Measurements from ENCODE around the gene MUC5AC. TPM values are rescaled to one million over a fixed set of nuclear protein-coding genes. Genes with fewer than 3 reads are reported as not detected.
"Not testable (repeated sequence)": the region's sequence is repeated elsewhere in the genome, so short reads cannot be mapped to it uniquely, and the experiment has no call there.

The MUC5AC gene
- total RNA-seq, 1 donor from 2014 or later: not detected

DNA sequence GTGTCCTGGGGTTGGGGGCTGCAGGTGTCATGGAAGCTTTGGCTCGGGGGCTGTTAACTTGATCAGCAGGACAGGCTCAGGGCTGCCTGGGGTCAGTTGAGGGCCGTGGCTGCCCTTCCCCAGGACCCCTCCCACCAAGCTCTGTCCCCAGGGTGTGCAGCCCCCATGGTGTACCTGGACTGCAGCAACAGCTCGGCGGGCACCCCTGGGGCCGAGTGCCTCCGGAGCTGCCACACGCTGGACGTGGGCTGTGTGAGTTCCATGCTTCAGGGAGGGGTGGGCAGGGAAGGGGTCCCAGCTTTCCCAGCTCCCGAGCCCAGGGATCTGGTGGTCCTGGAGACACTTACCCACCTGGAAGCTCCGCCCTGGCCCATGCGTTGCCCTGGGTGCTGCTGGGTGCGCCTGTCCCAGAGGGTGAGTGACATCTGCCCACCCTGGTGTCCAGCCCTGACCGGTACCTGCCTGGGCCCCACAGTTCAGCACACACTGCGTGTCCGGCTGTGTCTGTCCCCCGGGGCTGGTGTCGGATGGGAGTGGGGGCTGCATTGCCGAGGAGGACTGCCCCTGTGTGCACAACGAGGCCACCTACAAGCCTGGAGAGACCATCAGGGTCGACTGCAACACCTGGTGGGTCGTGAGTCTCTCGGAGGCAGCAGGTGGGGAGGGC lies 76.4 kb downstream of the MUC5AC start:
- intact Hi-C loops (cut with micrococcal nuclease): no loop called here

DNA sequence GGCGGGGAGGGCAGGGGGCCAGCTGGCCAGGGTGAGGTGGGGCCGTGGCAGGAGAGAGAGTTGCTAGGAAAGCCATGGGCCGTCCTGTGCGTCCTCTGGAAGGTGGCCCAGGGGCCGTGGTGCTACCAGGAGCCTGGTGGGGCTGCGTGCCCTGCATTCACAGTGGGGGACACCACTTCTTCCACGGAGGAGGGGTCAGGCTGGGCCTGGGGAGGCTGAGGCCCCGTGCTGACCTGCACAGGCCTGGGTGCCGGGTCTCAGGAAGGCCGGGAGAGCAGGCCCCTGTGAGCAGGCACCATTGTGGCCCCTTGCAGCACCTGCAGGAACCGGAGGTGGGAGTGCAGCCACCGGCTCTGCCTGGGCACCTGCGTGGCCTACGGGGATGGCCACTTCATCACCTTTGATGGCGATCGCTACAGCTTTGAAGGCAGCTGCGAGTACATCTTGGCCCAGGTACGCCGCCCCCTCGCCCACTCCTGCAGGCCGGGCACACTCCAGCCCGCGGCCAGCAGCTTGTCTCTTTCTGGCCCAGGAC lies 77.1 kb downstream of the MUC5AC start:
- intact Hi-C loops (cut with micrococcal nuclease): no loop called here

DNA sequence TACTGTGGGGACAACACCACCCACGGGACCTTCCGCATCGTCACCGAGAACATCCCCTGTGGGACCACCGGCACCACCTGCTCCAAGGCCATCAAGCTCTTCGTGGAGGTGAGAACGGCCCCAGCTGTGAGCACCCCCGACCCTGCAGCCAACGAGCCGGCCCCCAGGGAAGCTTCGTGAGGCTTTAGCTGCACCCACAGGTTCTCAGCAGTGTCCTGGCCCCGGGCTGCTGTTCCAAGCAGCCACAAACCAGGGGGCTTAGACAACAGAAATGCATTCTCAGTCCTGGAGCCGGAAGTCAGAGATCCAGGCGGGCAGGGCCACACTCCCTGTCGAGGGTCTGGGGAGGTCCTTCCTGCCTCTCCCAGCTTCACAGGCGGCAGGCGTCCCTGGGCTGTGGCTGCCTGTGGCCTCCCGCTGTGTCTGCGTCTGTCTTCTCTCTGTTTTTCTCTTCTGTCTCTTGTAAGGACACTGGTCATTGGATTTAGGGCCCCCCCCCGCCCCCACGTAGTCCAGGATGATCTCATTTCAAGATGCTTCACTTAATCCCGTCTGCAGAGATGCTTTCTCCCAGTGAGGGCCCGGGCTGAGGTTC lies 77.7 kb downstream of the MUC5AC start:
- intact Hi-C loops (cut with micrococcal nuclease): no loop called here

DNA sequence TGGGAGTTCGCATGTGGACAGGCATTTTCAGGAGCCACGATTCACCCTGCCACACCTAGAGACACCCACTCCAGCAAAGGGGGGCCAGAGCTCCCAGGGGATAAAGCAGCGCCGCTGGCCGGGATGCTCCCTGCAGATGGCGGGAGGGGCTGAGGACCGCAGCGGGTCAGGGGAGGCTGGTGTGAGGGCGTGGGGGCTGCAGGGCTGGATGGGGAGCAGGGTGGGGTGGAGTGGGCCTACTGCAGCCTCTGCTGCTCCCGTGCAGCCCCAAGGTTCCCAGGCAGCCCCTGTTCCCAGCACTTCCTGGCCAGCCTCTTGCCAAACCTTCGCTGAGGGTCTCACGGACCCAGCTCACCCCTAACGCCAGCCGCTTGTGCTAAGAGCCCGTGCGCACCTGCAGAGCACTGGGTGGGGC lies 78.2 kb downstream of the MUC5AC start:
- intact Hi-C loops (cut with micrococcal nuclease): no loop called here

DNA sequence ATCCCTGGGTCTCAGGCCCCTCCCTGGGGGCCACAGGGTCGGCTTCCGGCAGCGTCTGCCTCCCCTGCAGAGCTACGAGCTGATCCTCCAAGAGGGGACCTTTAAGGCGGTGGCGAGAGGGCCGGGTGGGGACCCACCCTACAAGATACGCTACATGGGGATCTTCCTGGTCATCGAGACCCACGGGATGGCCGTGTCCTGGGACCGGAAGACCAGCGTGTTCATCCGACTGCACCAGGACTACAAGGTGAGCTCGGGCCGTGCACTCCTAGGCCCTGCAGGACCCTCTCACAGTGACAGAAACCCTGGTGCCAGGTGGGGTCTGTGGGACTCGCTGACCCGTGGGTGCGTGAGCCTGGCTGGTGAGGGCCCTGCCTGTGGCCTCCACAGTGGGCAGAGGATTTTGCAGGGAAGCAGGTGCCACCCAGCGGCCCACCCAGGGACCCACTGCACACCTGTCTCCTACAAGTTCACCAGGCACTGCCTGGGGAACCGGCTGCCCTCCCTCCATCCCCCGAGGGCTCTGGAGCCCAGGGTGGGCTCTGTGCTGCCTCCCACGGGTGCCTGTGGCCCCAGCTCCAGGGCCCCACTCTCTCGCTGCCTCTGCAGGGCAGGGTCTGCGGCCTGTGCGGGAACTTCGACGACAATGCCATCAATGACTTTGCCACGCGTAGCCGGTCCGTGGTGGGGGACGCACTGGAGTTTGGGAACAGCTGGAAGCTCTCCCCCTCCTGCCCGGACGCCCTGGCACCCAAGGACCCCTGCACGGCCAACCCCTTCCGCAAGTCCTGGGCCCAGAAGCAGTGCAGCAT lies 78.8 kb downstream of the MUC5AC start:
- intact Hi-C loops (cut with micrococcal nuclease): no loop called here

DNA sequence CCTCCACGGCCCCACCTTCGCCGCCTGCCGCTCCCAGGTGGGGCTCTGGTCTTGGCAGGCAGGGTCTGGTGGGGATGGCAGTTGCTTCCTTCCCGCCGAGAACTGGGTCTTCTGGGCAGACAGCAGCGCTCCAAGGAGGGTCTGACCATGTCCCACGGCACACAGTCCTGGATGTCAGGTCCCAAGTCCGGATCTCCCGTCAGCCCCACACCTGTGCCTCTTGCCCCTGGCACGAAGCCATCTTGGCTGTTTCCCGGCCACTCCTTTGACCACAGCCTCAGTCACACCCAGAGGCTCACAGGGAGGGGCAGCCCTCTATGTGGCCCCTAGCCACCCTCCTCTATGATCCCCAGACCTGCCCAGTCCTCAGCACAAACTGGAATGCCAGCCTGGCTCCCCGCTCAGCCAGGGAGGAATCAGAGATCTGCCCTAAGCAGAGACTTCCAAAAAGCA lies 79.4 kb downstream of the MUC5AC start:
- intact Hi-C loops (cut with micrococcal nuclease): no loop called here

DNA sequence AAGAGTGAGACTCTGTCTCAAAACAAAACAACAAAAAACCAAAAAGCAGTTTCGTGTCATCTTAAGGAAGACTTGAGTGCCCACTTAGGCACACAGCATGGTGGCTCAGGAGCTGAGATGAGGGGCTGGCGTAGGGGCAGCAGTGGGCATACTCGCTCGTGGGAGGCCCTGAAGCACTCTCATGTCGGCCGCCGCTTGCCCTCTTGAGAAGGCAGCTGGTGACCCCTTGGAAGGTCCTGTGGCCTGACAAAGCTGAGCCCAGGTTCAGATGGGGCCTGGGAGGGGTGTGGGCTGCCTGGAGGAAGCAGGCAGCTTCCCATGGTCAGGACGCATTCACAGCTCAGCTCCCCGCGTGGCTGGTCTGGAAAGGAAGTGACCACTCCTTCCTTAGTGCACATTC lies 80.1 kb downstream of the MUC5AC start:
- intact Hi-C loops (cut with micrococcal nuclease): no loop called here

DNA sequence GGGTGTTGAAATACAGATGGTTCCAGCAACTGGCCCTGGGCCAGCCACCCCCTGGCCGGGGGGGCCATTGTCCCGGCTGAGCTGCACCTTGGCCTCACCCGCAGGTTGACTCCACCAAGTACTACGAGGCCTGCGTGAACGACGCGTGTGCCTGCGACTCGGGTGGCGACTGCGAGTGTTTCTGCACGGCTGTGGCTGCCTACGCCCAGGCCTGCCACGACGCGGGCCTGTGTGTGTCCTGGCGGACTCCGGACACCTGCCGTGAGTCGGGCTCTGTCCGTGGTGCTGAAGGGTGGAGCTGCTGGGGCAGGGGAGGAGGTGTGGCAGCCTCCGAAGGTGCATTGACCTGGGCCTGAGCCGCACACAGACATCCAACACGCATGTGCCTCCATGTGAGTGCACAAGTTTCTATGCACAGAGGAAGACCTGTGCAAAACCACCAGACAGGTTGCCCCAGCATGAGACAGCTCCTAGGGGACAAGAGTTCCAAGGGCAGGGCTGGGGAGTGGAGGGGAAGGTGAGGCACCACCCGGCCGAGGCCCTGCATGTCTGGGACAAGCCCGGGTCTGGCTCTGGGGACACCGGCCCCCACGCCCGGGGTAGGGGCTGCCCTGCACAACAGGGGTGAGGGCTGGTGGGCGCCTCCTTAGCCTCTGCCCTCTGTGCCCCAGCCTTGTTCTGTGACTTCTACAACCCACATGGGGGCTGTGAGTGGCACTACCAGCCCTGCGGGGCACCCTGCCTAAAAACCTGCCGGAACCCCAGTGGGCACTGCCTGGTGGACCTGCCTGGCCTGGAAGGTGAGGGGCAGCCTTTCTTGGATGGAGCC lies 81.2 kb downstream of the MUC5AC start:
- intact Hi-C loops (cut with micrococcal nuclease): no loop called here

DNA sequence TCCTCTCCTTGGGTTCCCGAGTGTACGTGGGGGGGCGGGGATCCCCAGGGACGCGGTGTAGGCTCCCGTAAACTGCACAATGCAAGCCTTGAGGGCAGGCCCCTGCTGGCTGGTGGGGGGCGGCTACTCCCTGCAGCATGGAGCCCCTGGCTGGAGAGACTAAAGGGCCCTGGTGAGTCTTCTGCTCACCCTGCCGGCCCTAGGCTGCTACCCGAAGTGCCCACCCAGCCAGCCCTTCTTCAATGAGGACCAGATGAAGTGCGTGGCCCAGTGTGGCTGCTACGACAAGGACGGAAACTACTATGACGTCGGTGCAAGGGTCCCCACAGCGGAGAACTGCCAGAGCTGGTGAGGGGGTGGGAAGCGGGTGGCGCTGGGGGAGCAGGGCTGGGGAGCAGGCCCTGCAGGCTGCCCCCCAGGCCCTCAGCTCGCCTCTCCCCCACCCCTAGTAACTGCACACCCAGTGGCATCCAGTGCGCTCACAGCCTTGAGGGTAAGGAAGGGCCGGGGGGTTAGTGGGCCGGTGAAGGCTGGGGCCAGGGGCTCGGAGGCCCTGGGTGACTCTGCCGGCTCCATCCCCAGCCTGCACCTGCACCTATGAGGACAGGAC lies 81.9 kb downstream of the MUC5AC start:
- intact Hi-C loops (cut with micrococcal nuclease): no loop called here

DNA sequence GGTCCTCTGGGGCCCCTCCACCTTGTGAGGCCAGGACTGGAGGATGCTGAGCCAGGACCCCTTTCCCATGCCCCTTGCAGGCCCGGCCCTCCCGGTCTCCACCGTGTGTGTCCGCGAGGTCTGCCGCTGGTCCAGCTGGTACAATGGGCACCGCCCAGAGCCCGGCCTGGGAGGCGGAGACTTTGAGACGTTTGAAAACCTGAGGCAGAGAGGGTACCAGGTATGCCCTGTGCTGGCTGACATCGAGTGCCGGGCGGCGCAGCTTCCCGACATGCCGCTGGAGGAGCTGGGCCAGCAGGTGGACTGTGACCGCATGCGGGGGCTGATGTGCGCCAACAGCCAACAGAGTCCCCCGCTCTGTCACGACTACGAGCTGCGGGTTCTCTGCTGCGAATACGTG lies 83.0 kb downstream of the MUC5AC start:
- intact Hi-C loops (cut with micrococcal nuclease): no loop called here

DNA sequence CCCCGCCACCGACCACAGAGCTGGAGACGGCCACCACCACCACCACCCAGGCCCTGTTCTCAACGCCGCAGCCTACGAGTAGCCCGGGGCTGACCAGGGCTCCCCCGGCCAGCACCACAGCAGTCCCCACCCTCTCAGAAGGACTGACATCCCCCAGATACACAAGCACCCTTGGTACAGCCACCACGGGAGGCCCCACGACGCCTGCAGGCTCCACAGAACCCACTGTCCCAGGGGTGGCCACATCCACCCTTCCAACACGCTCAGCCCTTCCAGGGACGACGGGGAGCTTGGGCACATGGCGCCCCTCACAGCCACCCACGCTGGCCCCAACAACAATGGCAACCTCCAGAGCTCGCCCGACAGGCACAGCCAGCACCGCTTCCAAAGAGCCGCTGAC lies 84.0 kb downstream of the MUC5AC start:
- intact Hi-C loops (cut with micrococcal nuclease): no loop called here

DNA sequence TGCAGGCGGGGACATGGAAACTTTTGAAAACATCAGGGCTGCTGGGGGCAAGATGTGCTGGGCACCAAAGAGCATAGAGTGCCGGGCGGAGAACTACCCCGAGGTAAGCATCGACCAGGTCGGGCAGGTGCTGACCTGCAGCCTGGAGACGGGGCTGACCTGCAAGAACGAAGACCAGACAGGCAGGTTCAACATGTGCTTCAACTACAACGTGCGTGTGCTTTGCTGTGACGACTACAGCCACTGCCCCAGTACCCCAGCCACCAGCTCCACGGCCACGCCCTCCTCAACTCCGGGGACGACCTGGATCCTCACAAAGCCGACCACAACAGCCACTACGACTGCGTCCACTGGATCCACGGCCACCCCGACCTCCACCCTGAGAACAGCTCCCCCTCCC lies 84.5 kb downstream of the MUC5AC start:
- intact Hi-C loops (cut with micrococcal nuclease): no loop called here

DNA sequence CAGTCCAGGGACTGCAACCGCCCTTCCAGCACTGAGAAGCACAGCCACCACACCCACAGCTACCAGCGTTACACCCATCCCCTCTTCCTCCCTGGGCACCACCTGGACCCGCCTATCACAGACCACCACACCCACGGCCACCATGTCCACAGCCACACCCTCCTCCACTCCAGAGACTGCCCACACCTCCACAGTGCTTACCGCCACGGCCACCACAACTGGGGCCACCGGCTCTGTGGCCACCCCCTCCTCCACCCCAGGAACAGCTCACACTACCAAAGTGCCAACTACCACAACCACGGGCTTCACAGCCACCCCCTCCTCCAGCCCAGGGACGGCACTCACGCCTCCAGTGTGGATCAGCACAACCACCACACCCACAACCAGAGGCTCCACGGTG lies 85.0 kb downstream of the MUC5AC start:
- intact Hi-C loops (cut with micrococcal nuclease): not testable (repeated sequence)

DNA sequence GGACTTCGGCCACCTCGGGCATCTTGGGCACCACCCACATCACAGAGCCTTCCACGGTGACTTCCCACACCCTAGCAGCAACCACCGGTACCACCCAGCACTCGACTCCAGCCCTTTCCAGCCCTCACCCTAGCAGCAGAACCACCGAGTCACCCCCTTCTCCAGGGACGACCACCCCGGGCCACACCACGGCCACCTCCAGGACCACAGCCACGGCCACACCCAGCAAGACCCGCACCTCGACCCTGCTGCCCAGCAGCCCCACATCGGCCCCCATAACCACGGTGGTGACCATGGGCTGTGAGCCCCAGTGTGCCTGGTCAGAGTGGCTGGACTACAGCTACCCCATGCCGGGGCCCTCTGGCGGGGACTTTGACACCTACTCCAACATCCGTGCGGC lies 85.8 kb downstream of the MUC5AC start:
- intact Hi-C loops (cut with micrococcal nuclease): not testable (repeated sequence)

DNA sequence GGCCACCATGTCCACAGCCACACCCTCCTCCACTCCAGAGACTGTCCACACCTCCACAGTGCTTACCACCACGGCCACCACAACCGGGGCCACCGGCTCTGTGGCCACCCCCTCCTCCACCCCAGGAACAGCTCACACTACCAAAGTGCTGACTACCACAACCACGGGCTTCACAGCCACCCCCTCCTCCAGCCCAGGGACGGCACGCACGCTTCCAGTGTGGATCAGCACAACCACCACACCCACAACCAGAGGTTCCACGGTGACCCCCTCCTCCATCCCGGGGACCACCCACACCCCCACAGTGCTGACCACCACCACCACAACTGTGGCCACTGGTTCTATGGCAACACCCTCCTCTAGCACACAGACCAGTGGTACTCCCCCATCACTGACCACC lies 86.8 kb downstream of the MUC5AC start:
- intact Hi-C loops (cut with micrococcal nuclease): not testable (repeated sequence)

DNA sequence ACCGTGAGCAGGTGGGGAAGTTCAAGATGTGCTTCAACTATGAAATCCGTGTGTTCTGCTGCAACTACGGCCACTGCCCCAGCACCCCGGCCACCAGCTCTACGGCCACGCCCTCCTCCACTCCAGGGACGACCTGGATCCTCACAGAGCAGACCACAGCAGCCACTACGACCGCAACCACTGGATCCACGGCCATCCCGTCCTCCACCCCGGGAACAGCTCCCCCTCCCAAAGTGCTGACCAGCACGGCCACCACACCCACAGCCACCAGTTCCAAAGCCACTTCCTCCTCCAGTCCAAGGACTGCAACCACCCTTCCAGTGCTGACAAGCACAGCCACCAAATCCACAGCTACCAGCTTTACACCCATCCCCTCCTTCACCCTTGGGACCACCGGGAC lies 88.0 kb downstream of the MUC5AC start:
- intact Hi-C loops (cut with micrococcal nuclease): not testable (repeated sequence)

DNA sequence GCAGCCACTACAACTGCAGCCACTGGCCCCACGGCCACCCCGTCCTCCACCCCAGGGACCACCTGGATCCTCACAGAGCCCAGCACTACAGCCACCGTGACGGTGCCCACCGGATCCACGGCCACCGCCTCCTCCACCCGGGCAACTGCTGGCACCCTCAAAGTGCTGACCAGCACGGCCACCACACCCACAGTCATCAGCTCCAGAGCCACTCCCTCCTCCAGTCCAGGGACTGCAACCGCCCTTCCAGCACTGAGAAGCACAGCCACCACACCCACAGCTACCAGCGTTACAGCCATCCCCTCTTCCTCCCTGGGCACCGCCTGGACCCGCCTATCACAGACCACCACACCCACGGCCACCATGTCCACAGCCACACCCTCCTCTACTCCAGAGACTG lies 88.5 kb downstream of the MUC5AC start:
- intact Hi-C loops (cut with micrococcal nuclease): not testable (repeated sequence)

DNA sequence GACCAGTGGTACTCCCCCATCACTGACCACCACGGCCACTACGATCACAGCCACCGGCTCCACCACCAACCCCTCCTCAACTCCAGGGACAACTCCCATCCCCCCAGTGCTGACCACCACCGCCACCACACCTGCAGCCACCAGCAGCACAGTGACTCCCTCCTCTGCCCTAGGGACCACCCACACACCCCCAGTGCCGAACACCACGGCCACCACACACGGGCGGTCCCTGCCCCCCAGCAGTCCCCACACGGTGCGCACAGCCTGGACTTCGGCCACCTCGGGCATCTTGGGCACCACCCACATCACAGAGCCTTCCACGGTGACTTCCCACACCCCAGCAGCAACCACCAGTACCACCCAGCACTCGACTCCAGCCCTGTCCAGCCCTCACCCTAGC lies 89.3 kb downstream of the MUC5AC start:
- intact Hi-C loops (cut with micrococcal nuclease): not testable (repeated sequence)

DNA sequence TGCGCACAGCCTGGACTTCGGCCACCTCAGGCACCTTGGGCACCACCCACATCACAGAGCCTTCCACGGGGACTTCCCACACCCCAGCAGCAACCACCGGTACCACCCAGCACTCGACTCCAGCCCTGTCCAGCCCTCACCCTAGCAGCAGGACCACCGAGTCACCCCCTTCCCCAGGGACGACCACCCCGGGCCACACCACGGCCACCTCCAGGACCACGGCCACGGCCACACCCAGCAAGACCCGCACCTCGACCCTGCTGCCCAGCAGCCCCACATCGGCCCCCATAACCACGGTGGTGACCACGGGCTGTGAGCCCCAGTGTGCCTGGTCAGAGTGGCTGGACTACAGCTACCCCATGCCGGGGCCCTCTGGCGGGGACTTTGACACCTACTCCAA lies 91.2 kb downstream of the MUC5AC start:
- intact Hi-C loops (cut with micrococcal nuclease): not testable (repeated sequence)

DNA sequence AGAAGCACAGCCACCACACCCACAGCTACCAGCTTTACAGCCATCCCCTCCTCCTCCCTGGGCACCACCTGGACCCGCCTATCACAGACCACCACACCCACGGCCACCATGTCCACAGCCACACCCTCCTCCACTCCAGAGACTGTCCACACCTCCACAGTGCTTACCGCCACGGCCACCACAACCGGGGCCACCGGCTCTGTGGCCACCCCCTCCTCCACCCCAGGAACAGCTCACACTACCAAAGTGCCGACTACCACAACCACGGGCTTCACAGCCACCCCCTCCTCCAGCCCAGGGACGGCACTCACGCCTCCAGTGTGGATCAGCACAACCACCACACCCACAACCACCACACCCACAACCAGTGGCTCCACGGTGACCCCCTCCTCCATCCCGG lies 92.7 kb downstream of the MUC5AC start:
- intact Hi-C loops (cut with micrococcal nuclease): not testable (repeated sequence)
